SKM-1 treated with dmso at 0.1 percent for 144 hours (cell line): ENCODE results near the gene OR2V2.

Experiments used
- DNase-seq: peaks from one replicate; lab custom pipeline; 2025; ENCODE audit not compliant: unreplicated experiment; lab: John Stamatoyannopoulos, UW

Gene OR2V2

DNA sequence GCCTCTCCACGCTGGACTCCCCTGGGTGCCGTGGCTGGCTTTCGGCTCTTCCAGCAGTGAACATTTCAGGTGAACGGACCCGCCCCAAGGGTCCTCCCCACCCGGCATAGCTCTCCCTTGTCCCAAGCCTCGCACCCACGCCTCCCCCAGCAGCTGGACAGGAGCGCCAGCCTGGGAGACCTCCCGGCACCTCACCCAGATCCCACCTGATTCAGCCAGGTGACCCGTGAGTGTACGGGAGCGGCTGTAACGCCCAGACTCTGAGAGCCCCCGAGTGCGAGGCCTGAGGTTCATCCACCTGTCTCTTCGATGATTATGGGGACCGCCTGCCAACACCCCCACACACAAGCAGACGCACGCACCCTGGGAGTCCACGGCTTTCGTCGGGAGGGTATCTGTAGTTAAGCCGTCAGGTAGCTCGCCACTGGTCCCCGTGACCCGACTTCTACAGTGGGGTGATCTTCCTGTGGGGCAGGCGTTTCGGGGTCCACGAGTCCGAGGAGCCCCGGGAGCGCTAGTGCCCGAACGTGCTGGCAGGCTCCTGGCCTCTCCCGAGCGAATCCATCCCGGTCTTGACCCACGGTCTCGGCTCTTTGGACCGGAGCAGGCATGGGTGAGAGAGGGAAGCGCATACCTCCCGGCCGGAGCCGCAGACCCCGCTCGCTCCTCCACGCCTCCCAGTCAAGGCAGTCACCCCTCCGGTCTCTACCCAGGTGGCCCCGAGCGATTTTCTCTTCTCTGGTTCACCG is 42.8 kb downstream of the OR2V2 start:
- DNase-seq: no peak

DNA sequence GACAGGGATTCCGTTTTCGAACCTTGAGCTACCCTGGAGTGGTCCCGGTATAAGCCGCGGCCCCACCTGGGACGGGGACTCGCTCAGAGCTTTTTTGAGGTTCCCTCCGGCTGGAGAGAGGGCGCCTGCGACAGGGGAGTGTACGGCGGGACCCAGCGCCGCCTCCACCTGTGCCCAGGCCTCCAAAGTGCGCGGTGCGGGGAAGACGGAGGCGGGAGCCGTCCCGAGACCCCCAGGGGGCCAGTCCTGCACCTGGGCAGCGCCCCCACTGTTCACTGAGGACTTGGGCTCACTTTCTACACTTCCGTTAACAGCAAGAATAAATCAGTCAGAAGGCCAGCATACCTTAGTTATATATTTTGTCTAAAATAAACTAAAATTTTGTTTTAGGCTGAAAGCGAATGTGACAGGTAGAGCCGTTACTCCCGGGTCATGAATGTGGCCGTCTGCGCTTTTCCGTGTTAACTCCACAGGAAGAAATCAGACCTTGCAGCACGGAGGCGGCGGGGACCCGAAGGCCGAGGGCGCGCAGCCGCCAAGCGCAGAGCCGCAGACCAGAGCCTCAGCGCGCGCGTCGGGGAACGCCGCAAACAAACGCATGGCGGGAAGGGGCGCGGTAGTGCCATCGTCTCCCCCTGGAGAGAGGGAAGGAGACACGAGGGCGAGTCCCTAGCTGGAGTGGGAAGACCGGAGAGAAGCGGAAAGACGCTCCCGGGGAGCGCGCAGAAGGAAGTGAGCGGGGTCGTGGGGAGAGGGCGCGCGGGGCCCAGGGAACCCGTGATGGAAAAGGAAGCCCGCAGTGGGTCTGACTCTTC is 43.5 kb downstream of the OR2V2 start:
- no peak for DNase-seq

DNA sequence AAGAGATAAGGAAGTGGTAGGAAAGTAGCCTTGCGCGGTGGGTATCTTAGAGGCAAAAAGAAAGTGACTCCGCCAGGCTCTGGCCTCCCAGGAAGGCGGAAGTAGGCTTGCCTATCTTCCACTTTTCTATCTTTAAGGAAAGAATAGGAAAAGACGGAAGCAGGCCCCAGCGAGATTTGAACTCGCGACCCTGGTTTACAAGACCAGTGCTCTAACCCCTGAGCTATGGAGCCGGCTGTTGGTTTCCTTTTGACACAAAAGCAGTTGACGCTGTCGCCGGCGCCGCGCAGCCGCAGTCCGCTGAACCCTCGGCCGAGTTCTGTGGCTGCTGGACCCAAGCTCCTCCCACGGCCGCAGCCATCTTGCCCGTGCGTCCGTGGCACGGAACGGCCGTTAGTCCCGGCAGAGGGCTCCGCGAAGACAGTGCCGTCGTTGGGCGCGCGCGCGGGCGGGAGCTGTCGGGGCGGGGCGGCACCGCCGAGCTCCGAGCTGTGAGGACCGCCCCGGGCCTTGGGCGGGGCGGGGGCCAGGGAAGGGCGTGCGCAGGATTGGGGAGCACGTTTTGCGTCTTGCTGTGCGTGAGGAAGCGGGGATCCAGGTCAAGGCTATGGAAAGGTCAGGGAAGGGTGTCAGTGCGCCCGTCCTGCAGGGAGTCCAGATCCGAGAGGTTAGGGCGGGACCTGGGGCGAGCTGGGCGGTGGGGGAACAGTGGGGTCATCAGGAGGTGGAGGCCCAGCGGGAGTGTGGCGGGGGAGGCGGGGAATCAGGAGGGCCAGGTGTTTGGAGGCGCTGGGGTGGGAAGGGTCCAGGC is 44.3 kb downstream of the OR2V2 start:
- no peak for DNase-seq

DNA sequence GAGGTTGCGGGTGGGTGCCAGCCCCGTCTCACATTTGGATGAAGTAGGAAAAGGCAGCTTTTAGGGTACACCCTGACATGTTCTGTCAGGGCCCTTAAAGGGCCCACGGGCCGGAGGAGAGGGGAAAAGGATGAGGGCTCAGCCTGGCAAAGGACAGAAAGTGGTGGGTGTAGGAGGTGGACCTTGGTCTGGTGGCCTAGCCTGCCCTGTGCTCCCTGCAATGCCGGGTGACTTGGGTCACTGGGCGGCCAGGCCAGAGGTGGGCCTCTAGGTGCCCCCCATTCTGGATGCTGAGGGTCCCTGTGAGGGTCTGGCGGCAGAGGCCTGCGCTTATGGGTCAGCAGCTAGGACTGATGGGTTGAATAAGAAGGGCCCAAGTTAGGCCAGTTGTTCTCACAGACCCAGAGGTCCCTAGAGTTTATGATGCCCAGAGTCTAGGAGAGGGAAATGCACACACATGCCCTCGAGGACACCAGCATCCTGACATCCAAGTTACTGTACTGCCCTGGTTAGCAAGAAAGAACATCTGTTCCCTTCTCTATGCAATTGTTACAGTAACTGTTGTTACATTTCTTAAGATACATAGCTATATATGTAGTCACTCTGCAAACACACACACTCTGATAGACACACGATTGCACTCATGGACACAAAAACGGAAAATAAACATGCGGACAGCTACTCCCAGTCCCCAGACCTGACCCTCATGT is 45.1 kb downstream of the OR2V2 start:
- no peak for DNase-seq

DNA sequence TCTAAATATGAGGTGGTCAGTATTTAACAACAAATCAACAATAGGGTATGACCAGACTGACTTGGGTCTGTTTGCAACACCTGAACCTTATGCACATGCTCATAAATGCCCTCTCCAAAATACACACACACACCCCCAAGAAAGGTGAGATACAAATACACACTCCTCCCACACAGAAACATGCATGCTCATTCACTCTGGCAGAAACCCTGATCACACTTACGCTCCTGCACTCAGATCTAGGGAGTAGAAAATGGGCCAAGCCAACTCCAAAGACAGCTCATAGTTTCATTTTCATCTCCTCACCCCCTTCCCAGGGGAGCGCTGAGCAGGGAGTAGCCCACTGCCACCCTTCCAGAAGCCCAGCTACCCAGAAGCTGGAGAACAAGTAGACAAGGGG is 46.3 kb downstream of the OR2V2 start:
- no peak for DNase-seq

DNA sequence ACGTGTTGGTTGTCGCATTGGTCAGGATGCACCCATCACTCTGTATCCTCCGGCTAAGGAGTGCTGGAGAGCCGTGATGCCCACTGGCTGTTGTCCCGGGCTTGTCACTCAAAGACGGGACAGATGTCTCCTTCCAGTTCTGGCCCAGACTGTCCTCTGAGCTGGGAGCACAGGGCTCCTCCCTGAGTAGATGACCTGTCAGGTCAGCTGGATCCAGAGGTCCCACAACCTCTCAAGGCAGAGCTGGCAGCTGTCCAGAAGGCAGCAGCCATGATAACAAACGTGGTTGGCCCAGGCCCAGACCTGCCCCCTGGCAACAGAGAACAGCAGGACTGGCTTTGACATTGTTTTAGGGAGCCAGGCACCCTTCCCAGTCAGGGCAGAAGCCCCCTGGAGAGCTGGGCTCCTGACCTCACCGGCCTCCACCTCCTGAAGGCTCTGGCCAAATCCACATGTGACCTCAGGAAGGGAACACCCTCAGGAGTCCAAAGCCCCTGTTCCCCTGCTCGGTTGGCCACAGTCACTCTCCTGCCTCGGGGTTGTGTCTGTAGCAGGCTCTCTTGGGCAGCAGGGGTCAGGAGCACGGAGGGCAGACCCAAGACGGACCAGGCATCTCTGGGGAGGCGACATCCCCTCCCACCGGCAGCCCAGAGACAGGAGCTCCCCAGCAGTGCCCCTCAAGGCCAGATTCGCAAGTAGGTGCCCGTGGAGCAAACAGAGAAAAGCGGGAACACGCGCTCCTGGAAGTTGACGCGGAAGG is 47.3 kb downstream of the OR2V2 start:
- no peak for DNase-seq

DNA sequence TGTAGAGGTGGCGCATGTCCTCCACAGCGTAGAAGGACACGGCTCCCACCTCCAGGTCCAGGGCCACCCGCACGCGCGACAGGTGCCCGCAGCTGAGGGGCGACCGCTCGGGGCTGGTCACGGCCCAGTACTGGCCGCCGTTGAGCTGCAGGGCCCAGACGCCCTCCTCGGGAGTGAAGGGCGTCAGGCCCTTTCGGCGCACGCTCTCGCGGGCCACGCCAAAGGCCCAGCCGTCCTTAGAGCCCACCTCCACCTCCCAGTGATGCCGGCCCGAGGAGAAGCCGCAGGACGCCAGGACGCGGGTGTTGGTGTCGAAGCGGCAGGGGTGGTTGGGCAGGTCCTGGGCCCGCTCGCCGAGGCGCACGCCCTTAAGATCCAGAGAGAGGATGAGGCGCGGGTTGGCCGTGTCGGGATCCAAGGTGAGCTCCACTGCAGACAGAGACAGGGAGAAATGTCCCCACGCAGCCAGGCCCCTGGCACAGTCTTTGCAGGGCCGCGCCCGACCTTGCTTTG is 47.9 kb downstream of the OR2V2 start:
- no peak for DNase-seq

DNA sequence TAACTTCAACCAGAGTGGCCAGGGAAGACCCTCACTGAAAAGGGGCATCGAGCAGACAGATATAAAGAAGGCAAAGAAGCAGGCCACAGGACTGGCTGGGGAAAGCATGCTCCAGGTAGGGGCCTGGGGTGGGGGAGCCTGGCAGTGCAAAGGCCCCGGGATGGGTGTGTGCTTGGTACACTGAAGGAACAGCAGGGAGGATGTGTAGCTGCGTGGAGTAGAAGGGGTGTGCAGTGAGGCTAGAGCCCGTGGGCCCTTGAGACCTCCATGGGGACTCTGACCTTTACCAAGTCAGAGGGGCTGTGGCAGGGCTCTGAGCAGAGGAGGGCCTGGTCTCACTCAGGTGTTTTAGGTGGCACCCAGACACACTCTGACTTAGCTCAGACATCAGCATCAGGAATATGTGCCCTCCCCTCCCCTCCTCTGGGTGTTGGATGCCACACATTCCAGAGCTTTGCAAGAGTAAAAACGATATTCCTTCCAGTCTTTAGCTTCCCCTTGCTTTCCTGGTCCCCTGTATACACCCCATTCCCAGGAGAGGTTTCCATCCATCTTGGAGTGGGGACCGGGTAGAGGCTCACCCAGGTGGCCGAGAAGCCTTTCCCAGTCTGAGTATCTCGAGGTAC is 50.1 kb downstream of the OR2V2 start:
- no peak for DNase-seq

DNA sequence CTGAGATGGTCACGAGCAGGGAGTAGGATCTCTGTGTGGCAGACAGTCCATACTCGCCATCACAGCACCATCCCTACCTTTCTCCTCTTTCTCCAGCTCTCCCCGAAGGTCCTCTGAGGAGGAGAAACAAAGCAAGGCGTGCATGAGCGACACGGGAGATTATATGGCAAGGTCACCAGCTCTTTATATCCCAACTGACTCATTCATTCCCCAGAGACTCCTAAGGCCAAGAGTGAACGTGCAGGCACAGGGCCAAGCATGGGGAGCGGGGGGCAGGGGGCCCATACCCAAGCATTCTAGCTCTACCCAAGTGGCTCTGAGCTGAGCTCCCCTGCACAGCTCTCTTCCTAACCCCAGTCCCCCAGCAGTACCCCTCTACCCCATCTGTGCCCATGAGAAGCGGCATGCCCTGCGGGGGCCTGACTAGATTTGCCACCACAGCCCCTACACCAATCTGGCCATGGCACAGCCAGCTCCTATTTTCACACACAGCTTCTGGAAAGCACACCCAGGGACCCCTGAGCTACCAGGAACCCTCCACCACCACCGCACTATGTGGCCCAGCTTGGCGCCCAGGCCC is 50.8 kb downstream of the OR2V2 start:
- no peak for DNase-seq

DNA sequence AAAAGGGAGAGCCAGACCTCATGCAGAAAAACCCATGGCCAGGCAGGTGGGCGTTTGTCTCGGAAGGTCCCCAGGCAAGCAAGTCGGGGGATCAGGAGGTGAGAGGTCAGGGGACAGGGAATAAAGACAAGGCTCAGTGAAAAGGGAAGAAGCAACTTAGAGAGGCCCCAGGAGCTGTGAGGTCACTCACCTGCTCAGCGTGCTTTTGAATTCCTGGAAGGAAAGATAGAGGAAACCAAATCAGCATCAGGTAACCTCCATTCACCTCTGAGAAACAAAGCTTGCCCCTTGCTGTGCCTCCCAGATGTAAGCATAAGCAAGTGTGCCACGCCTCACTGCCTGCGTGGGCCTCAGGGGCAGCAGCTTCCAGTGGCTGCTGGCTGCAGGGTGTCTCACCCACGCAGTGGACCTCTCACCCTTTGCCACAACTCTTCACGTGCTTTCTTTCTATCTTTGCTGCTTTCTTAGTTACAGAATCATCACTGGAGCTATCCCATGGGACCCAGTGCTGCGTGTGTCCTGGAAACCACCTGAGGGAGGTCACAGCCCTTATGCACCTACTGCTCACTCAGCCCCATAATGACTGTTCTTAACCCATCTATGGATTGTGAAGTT is 51.6 kb downstream of the OR2V2 start:
- DNase-seq: no peak

DNA sequence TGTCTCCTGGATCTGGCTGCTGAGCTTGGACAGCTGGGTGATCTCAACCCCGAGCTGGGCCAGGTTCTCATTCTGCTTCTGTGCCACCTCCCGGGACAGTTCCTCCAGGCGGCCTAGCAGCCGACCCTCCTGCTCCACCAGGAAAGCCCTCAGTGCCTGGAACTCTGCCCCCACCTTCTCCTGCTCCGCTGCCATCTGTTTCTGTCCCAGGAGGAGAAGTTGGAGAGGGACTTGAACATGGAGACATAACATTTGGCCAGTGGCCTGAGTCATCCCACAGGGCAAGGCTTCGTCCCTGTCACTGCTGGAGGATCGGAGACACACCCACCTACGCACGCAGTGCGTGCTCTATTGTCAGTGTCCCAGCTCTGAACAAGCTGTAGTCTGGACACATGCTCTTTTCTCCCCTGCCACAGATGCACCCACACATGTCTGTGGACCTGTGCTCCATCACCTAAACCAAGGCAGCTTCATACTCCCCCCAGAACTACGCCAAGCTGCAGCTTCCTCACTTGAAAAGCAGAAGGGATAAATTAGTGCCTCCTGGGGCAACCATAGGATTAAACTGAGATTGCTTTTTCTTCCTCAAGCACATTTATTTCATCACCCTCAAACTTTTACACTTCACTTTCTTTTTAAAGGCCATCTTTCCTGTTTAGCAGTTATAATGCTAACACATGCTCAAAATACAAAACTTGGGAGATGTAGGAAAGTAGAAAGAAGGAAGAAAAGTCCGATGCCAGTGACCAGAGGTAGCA is 52.7 kb downstream of the OR2V2 start:
- DNase-seq: no peak

DNA sequence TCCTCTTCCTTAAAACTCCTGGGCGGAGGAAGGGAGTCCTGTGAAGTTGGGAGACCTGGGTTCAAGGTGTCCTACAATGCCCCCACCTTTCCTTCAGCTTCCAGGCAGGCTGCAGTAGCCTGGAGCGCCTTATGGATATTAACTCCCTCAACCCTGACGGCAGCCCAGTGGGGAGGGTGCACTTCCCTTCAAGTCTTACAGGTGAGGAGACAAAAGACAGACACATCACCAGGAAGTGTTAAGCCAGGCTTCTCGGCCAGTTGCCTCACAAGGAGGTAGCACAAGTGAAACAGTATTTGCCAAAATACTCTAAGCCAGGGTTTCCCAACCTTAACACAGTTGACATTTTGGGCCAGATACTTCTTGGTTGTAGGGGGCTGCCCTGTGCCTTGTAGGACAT is 53.4 kb downstream of the OR2V2 start:
- no peak for DNase-seq

DNA sequence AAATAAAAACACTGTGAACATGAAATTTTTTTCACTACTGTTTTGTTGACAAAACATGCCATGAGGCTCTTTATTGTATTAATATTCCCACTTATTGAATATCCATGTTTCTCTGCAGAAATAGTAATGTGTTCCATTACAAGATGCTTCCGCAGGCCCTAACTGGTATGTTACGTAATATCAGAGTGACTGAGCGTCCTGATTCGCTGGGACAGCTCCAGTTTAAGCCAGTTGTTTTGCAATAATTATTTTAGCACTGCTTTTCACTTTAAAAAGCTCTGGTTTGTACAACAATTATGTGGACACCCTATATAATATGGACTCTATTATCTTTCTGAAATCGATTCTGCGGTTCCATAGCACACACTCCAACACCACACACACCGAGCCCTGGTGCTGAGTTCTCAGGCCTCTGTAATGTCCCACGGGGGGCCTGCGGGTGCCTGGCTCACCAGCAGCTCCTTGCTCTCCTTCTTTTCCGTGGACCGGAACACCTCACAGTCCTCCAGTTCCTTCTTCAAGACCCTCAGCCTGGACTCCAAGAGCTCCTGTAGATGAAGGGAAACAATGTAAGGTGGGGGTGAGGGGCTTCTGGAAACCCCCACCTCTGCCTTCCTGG is 55.8 kb downstream of the OR2V2 start:
- DNase-seq: no peak

DNA sequence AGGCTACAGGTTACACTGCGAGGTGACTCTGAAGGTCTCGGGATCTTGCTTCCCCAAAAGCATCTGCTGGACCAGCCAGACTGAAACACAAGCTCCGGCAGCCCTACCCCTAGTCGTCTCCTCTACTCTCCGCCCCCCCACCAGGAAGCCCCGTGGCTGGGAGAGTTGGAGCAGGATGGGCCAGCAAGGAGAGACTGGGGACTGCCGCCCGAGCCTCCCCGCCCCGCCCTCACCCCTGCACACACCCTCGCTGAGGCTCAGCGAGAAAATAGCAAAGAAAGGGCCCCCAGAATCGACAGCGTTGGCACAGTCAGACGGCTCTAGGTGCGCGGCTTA is 56.4 kb downstream of the OR2V2 start:
- no peak for DNase-seq

DNA sequence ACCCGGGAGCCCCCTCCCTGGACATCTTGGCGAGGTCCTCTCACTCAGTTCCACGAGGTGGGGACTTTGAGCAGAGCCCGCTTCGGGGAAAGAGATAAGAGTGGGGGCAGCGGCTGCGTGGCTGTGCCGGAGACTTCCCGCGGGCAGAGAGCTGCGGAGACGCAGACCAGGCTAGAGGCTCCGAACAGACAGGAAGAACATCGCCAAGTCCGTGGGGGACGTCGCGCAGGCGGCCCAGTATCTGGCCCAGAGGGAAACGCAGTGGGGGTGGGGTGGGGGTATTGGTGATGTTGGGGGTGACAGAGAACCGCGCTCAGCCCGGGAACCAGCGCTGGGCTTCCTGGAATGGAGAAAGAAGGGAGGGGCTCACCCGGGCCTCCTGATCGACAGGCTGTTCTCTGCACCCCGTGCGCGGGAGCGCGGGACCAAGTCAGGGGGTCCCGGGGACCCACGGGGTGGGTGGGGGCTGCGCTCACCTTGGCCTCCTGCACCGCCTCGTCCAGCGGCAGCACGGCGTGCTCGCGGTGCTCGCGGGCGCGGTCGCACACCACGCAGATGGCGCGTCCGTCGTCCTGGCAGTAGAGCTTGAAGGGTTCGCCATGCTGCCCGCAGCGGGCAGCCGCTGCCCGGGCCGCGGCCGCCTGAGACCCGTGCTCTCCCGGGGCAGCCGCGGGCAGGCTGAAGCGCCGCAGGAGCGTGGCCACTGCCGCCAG is 56.9 kb downstream of the OR2V2 start:
- no peak for DNase-seq

DNA sequence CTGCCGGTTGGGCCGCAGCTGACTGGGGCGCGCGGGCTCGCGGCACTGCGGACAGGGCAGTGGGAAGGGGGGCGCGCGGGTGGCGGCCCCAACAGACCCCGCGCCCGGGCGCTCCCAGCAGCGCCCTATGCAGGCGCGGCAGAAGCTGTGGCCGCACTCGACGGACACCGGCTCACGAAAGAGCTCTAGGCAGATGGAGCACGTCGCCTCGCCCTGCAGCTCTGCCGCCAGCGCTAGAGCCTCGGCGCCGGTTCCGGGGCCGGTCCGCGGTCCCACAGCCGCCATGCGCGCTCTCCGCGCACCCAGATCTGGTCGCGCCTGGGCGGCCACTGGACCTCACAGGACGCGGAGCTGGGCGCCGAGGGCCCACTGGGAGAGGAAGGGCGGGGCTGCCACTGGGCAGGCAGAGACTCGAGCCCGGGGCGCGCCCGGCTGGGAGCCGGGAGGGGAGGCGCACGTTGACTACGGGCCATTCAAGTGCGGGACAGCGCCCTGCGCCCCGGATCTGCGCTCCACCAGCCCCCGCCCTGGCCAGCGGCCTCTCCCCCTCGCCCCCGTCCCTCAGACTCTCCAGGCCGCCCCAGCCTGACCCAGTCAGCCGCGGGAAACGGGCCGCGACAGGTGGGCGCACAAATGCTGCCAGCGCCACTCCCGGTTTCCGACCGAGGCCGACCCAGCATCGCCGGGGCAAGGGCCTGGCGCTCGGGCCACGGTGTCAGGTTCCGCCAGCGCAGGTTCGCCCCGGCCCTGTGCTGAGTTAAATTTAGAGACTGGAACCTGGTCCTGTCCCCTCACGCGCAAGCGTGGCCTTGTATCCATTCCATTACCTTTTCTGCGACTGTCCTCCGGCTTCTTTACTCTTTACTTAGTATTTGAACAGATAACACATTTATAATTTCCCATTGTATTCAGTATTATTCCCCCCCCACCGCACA is 57.7 kb downstream of the OR2V2 start, which contains the start of gene TRIM7:
Gene TRIM7, minus strand, starts transcription at position 371 of the 935 bp plus-strand sequence. Its CDS starts 86 bp downstream, at position 285.
- no peak for DNase-seq
